Stromal cell of bone marrow (primary cell): ENCODE measurements around the gene YKT6.

Experiments
- DNase-seq: peaks from one replicate; pipeline ENCODE4 v3.0.0-alpha.2; 2012; ENCODE audit warnings: low read depth

YKT6 gene

DNA sequence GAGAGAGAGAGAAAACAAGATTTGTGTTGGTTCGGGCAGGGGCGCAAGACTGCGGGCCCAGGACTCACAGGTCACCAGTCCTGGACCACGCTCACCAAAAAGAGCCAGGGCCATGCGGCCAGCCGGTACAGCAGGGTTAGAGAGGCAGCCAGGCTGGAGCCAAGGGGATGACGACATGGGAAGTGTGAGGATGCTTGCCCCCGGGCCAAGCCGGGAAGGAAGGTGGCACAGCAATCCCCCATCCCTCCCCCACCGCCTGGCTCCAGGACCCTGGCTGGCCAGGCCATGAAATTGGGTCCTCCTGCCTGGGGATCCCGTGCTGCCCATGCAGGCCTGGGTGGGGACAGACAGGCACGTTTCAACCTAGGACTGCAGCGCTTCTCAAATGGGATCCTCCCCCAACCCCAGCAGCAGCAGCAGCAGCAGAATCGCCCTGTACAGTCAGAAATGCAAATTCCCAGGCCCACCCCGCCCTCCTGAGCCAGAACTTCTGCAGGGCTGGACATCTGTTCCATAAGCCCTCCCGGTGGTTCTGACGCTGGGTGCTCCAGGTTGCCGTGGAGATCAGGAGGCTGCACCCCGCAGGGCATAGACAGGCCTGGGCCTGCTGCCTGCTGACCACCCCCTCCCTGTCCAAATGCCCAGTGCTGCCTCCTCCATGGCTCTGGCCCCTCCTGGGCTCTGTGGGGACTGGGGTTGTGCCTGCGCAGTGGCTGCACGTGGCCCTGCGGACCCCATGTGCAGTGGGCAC lies 35.0 kb downstream of the YKT6 start:
- no peak for DNase-seq

DNA sequence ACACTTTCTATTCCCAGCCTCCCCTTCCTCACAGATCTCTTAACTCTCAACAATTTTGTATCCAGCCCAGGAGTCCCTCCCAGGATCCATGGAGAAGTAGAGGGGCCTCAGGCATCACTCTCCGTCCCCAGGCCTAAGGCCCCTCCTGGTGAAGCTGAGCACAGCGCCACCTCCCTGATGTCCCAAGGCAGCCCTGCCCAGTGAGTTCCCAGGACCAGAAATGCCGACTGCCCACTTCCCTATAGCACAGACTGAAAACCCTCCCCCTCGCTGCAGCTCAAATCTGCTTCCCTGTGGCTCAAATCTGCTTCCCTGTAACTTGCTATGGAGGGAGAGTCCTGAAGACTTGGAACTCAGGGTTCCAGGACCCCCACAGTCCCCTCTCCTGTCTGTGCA lies 35.6 kb downstream of the YKT6 start:
- no peak for DNase-seq

DNA sequence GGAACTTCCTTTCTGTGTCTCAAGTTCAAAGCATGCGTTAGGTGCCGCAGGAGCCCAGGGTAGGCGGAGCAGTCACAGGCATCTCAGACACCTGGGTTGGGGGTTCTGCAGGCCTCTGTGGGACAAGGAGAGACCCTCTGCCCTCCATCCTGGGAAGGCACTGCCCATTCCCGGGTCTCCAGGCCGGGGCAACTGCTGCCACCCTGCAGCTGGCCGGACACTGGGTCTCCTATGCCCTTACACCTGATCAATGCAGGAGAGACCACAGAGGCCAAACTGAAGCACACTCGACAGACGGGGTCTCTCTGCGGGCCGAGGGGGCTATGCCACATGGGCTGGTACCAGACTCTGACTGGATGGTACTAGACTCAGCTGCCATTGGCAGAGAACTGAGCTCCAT lies 36.9 kb downstream of the YKT6 start:
- DNase-seq = no peak

DNA sequence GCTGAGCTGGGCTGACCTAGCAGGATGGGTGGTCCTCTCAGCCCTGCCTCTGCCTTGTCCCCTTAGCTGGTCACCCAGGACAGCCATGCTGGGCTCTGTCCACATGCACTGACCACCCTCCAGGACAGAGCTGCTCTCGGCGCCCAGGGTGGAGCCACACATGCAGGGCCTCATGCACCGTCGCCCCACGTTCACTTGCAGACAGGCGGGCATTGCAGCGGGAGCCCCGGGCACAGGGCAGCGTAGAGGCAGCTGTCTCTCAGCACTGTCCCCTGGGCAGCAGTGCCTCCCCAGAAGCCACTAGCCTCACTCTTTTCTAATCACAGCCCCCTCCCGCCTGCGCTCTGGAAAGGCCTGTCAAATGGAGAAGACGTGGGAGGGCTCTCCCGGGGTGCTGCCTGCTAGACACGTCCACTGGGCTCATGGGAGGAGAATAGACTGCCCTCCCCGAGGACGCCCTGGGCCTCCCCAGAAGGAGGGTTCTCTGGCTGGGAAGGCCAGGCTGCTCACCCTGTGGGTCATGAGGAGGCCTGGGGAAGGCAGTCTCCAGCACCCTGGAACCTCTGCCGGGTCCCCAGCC lies 37.4 kb downstream of the YKT6 start:
- no peak for DNase-seq

DNA sequence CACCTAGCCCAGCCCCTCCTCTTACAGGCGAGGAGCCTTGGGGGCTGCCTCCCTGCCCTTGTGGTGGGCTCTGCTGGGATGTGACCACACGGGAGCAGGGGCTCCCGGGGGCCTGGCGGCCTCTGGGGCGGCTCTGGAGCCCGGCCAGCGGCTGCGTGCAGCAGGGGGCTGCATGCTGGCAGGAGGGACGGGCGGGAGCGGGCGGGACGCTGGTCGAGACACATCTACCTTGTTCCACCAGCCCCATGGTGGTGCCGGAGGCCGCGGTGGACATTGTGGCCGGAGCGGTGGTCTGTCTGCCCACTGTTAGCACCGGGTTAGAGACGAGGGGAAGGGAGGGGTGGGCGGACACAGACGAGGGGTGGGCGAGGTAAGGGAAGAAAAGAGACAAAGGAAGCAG lies 38.6 kb downstream of the YKT6 start:
- no peak for DNase-seq

DNA sequence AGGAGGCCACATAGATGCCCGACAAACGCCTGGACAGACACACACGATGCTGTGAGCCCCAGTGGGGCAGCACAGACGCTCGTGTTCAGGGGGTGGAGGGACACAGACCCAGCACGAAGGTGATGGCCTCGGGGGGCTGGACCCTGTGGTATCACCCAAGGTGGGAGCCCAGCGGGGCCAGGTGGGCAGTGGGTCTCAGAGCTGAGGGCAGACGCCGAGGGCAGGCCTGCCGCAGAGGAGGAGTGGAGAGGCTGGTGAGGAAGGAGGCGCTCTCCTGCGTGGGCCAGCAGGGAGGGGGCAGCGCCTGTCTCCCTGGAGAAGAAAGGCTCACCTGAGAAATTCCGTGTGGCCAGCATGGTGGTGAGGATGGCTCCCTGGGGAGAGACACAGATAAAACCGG lies 39.6 kb downstream of the YKT6 start:
- no peak for DNase-seq

DNA sequence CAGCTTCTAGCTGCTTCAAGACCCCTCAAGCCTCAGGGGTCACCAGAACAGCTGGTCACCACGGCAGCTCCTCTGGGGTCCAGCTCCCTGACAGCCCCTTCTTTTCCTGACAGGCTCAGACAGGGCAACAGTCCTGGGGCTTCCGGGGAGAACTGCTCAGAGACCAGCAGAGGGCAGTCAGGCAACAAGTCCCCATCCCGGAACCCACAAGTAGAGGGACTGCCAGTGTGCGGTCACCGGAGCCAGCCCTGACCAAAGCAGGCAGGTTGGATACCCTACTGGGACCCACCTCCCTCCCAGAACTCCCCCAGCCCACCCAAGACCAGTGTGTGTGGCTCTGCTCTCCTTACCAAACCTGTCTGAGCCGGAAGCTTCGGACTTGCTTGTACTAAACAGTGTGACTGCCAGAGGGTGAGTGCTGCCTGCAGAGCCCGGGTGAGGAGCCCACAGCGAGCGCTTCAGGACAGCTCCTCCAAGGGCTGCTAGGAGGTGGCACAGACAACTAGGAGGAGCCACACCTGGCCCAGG lies 40.3 kb downstream of the YKT6 start:
- peak; percentile 57 for DNase-seq

DNA sequence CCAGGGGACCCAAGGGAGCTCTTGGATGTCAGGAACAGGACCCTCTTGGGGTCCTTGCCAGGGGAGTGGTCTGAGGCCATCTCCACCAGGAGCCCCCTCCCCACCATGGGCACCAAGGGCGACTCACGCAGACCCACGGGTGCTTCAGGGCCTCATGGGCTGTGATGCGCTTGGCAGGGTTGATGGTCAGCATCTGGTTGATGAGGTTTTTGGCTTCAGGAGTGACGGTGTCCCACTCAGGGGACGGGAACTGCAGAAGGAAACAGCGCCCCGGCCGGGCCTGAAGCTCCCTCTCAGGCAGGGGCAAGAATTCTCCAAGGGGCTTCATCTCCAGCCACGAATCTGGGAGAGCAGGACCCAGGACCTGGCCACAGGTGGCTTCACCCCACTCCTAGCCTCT lies 41.3 kb downstream of the YKT6 start:
- no peak for DNase-seq

DNA sequence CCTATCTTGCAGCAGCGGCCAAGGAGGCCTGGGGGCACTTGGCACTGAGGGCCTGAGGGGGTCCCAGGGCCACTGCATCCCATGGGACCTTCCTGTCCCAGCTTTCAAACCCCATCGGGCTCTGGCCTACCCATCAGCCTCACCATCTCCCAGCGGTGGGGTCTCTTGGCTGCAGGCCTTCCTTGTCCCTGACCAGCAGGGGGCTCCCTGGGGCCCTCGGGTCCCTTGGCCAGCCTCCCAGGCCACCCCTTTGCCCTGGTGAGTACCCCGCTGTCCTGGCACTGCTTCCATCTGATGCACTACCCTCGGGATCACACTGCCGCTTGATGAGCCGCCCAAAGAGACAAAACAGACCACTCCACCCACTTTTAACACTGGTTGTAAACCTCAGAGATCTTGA lies 43.5 kb downstream of the YKT6 start:
- no peak for DNase-seq

DNA sequence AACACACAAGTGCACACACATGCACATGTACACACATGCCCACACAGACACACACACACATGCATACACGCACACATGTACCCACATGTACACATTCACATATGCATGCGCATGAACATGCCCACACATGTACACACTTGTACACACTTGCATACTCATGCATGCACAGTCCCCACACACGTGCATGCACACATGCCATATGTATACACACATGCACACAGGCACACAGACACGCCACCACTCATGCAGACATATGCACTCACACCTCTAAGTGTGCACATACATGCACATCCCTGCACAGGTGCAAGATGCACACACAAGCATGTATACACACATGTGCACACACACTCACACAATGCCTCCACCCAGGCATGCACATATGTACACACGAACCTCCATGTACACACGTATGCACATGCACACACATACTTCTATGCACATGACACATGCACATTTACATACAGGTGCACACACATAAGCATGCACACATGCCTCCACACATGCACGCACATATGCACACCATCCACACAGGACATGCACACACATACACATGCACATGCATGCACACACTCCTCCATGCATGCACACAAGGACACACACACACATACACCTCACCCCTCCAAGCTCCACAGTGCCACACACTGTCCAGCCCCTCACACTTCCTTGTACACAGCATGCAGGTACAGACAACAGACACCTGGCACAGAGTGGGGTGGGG lies 45.8 kb downstream of the YKT6 start:
- no peak for DNase-seq

DNA sequence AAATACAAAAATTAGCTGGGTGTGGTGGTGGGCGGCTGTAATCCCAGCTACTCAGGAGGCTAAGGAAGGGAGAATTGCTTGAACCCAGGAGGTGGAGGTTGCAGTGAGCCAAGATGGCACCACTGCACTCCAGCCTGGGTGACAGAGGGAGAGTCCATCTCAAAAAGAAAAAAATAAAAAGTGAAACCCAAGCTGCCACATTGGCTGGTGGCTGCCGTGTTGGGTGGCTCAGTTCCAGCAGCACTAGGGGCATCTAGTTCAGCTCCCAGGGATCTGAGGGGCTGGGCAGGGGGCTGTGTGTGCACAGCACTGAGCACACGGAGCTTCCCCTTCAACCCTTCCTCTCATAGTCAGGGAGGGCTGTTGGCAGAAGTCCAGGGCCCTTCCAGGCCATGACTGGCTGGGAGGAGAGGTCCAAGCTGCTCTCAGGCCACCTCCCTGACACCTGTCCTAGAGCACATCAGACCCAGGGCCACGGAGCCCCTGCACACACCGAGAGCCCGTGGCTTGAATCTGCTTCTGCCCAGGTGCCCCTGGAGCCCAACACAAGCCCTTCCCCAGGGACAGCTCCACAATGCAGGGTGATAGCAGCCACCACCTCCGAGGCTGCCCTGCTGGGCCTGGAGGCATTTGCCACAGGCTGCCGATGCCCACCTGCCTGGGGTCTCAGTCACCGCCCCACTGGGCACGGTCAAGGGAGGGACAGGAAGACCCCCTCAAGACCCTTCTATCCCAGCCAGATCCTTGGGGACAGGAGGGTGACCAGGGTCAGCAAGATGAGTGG lies 47.3 kb downstream of the YKT6 start:
- no peak for DNase-seq

DNA sequence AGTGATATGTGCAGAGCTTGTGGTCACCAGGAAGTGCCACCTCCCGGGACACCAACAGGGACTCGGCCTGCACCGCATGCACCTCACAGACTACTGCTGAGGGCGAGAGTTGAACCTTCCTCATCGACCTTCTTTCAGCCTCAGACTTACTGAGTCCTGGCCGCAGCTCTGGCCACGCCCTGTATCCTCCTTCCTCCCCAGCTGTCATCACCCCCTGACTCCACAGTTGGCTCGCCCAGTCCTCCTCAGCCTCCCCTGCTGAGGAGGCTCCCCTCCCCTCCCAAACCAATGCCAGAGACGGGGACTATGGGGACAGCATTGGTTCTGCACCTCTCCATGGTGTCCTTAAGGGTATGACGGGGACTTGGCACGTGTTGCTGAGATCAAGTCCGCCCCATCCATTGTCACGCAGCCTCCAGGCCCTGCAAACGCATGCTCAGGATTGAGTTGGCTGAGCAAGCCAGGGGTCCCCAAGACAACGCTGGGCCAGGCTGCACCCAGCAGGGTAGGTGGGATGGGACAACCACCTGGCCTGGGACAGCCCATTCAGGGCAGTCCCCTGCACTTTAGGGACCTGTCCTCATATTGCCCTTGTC lies 49.0 kb downstream of the YKT6 start:
- no peak for DNase-seq

DNA sequence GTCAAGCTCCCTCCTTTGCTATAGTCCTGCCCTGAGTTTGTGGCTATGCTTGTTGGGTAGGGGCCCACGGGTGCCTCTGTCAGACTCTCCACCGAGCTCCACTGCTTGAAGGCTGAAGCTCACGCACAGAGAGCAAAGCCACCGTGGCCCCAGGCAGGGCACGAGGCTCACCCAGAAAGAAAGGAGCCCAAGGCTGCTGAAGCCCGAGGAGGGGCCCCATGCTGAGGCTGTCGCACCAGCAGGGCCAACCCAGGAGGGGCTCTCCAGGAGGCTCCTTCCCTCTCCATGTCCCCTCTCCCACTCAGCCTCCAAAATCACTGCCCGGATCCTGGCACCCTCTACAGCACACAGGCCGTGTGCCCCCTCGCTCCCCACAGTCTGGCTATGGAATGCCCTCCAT lies 50.5 kb downstream of the YKT6 start:
- DNase-seq = no peak

DNA sequence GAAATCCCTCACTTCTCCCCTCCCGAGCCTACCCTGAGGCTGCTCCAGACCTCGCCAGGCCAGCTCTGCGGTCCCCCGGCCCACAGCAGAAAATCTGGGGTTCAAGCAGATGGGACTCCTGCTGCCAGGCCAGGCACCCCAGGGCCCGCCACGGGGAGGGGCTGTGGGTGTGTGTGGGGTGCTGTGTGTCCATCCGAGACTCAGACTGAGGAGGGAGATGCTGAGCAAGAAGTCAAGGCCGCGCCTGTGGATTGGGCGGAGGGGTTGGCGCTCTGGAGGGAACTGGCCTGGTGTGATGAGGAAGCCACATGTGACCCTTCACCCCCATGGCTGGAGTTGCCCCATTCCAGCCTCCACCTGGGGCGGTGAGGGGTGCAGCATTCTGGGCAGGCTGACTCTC lies 51.1 kb downstream of the YKT6 start:
- DNase-seq = no peak

DNA sequence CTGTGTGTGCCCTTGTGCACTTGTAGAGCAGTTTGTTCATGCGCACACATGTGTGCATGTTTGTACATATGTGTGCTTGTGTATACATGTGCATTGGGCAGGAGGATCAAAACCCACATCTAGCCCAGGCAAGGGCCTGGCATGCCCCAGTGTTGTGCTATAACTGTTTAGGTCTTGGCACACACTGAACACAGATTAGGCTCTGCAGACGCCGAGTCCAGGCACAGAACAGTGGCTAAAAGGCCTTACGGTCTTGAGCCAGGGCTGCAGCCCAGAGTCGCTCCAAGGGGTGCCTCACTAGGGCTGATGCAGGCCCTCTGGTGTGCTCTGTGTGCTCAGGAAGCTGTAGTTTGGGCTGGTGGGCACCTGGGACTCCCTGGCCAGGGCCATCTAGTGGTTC lies 55.7 kb downstream of the YKT6 start:
- DNase-seq = no peak

DNA sequence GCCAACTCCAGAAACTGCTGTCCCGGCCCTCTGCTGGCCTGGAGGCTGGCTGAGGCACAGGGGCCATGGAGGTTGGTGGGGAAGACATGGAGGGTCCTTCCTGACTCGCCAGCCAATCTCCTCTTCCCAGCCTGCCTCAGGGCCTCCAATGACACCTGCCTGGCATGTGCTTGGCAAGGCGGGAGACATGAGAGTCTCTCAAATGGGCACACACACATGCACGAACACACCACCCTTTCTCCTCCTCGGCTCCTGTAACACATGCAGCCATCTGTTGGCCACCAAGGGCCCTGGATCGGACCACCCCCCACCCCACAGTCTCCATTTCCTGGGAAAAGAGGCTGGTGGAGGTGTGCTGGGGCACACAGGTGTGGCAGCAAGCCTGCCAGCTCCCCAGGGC lies 56.4 kb downstream of the YKT6 start:
- DNase-seq = no peak

DNA sequence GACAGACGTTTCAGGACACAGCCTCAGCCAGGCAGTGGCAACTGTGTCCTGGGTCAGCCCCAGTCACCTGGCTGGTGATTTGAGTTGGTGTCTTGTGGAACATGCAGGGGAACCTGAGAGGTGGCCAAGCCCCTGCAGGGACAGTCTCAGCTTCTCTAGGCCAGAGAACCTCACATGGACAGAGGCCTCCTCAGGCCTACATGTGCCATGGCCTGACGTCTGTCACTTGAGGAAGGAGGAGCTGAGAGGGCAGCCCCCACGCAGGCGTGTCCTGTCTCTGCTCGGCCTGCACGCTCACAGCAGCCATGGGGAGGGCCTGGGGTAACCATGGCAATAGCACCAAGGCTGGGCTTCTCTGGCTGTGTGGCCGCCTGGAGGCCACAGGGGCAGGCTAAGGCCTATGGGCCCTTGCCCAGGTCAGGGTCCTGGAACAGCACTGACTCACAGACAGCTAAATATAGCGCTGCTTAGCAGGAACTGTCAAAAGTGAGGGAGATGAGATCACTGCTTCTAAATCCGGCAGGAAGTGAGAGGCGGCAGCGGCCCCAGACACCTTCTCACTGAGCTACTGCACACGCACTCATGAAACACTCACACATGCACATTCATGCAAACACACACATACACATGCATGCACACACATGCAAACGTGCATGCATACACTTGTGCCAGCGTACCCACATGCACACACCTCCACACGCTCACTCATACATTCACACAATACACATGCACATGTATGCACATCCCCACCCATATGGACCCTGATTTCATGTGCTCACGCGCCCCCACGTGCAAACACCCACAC lies 57.0 kb downstream of the YKT6 start:
- DNase-seq = peak; percentile 87

DNA sequence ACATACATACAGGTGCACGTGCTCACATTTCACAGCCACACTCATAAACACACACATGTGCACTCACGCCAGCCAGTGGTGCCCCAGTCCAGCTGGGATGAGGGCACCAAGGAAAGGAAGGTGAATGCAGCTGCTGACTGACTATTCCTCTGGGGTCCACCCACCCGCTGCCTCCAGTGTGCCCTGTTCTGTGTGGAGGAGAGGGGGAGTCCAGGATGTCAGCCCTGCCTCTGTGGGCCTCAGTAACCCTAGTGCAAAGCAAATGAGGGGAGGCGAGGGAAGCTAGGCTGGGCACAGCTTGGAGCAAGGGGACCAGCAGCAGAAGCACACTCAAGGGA lies 57.6 kb downstream of the YKT6 start:
- DNase-seq = no peak

DNA sequence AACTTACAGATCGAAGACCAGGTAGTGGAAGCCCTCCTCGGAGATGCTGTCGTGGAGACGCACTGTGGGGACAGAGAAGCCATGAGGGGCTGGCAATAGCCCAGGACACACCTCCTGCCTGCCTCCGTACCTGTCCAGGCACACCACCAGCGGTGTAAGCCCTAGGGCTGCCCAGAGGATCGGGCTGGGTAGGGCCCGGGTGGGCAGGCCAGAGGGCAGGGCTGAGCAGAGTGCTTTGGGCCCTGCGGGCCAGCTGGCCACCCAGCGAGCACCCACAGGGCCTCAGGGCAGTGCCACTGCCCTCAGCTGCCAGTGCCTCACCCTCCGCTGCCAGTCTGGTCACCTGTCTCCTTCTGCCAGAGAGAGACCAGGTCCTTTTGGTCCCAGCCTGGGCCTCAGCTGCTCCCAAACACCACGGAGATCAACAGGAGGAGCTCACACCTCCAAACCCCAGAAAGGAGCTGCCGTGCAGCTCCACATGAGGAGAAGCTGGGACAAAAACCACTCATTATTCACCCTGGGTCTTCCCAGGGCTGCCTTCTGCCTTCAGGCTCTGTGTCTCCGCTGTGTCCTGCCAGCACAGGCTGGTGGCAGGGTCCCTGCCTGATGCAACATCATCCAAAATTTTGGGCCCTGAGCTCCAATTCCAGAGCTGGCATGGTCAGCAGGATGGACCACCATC lies 58.2 kb downstream of the YKT6 start:
- DNase-seq = no peak

DNA sequence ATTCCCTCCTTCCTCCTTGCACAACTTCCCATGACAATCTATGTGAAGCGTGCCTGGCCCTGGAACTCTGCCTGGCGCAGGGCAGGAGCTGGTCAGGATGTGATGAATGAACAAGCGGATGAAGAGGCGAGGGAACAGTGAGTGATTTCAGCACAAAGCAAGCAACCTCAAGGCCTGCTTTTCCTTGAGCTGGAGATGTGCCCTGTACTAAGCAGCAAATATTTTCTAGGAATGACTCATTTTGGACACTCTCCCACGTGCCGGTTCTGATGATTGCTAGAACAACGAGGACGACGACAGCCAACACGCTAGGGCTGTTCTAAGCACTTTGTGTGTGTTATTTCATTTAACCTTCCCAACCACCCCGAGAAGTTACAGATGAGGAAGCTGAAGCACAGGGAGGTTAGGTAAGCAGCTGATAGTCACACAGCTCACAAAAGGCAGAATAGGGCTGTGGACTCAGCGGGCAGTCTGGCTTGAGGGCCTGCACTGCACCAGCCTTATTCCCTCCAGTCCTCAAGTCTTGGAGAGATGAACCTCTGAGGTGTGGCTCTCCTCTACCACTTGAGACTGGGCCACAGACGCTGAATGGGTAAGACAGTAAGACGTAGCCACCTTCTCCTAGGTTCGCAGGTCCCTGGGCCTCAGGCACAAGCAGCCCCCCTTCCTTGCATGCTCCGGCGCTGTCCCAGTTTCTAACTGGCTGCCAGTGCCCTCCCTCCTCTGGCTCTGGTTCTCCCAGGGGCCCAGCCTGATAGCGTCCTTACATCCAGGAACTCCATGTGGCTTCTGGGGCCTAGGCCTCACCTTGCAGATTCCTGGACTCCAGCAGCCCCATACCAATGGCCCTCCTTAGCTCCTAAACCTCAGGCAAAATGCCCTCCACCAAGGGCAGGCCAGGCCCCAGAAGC lies 59.0 kb downstream of the YKT6 start:
- DNase-seq = peak; percentile 92
